ENCODE results near the gene RMI2.

The RMI2 gene

DNA sequence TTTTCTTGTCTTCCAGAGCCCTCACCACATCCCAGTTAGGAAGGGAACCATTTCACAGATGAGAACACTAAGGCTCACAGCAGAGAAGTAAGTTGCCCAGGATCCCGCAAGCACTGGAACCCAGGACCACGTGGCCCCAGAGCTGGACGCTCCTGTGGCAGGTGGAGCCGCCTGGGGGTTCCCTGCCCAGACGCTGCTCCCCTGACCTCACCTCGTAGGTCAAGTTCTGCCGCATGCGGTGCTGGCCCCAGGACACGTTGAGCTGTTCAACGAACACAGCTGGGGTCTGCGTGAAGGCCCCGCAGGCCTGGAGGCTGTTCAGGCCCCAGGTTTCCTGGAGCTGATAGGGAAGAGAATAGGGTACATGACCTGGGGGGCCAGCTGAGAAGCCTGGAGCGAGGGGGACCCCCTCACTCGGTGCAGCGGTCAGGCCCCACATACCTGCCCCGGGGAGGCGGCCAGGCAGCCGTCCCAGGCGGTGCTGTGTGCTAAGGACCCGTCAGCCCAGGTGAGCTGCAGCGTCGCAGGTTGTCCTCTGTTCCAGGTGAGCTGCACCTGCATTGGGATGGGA, 54.1 kb downstream of the RMI2 start:
- no peak for DNase-seq (ENCODE audit: low read depth in 2 of 2)

DNA sequence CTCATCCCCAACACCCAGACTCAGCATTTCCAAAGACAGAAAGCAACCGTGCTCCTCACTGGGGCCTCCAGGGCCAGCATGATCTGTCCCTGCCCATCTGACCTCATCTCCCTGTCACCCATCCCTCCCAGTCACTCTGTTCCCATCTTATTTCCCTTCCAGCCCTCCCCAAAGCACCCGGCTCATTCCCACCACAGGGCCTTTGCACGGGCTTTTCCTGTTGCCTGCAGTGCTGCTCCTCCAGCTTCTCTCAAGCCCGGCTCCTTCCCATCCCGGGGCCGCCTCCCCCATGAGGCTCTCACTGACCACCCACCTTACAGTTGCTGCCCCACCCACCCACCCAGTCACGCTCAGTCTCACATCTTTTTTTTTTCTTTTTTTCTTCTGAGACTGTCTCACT, 54.8 kb downstream of the RMI2 start:
- DNase-seq (ENCODE audit: low read depth in 2 of 2) = no peak
